Spleen (tissue), 11 donors: Measurements from ENCODE around the gene ACR. TPM values are rescaled to one million over a fixed set of nuclear protein-coding genes. Genes with fewer than 3 reads are reported as not detected.
A peak's percentile ranks its signal among the peaks of the same experiment; 100 is the strongest.
"Not testable (repeated sequence)": the region's sequence is repeated elsewhere in the genome, so short reads cannot be mapped to it uniquely, and the experiment has no call there.

Experiments
- DNase-seq: peaks from one replicate; pipeline ENCODE4 v3.0.0-alpha.2; 2020
- H3K27ac ChIP-seq, 8 donors: fragments of 200-600 bp; sonication (generic) in 7 of 8; 1 replicate in 4 of 8; 2 replicates in 4 of 8; pipeline versions ENCODE4 v1.5.0 to v1.8.0; 2016 to 2021; ENCODE audit warnings: inconsistent platforms in 4 of 8, mild to moderate bottlenecking in 4 of 8, moderate library complexity in 1 of 8
- H3K27me3 ChIP-seq, 7 donors: fragments of 200-600 bp; sonication (generic) in 6 of 7; replicated peaks in 1 of 7; 1 replicate in 4 of 7; 2 replicates in 3 of 7; pipeline versions ENCODE4 v1.5.0 to v1.8.0; 2016 to 2021; ENCODE audit warnings: inconsistent platforms in 3 of 7, mild to moderate bottlenecking in 1 of 7
- H3K36me3 ChIP-seq, 6 donors: fragments of 200-600 bp; sonication (generic) in 5 of 6; 1 replicate in 4 of 6; 2 replicates in 2 of 6; pipeline versions ENCODE4 v1.5.0 to v1.8.0; 2016 to 2021; ENCODE audit warnings: inconsistent platforms in 2 of 6
- H3K4me1 ChIP-seq, 6 donors: fragments of 200-600 bp; sonication (generic) in 5 of 6; 1 replicate in 3 of 6; 2 replicates in 3 of 6; pipeline versions ENCODE4 v1.5.0 to v1.8.0; 2016 to 2021; ENCODE audit warnings: inconsistent platforms in 3 of 6
- H3K4me3 ChIP-seq, 8 donors: fragments of 200-600 bp; sonication (generic) in 7 of 8; 1 replicate in 4 of 8; 2 replicates in 4 of 8; pipeline versions ENCODE4 v1.5.0 to v1.8.0; 2016 to 2021; ENCODE audit warnings: inconsistent platforms in 4 of 8, mild to moderate bottlenecking in 4 of 8, moderate library complexity in 2 of 8
- H3K9me3 ChIP-seq, 8 donors: fragments of 200-600 bp; sonication (generic) in 7 of 8; 1 replicate in 4 of 8; 2 replicates in 4 of 8; pipeline versions ENCODE4 v1.5.0 to v1.8.0; 2016 to 2021; ENCODE audit warnings: inconsistent platforms in 4 of 8
- CTCF ChIP-seq, 11 experiments: fragments of 200-600 bp in 7 of 11; fragments of 450-650 bp in 4 of 11; sonication (generic) in 4 of 11; IDR thresholded peaks in 8 of 11; conservative IDR thresholded peaks in 3 of 11; 1 replicate in 7 of 11; 2 replicates in 4 of 11; pipeline versions ENCODE4 v1.4.0 to v1.8.0; 2016 to 2021; ENCODE audit warnings: antibody characterized with exemption in 11 of 11, inconsistent platforms in 4 of 11, mild to moderate bottlenecking in 1 of 11
- POLR2AphosphoS5 ChIP-seq, 3 donors: sonication (generic); formaldehyde crosslinking; IDR thresholded peaks; one replicate each; pipeline ENCODE4 v1.5.1; 2017; ENCODE audit warnings: antibody characterized with exemption in 3 of 3
- WGBS, 5 donors: extraction: QIAGEN DNeasy Blood & Tissue Kit in 3 of 5; methylation state at CpG; one replicate each; pipeline versions ENCODE4 v1.1.5 to v1.1.7; 2013 to 2018; 5-methylcytosine and 5-hydroxymethylcytosine counted together
- intact Hi-C: fragments of 100-400 bp; cut with DNase I; formaldehyde crosslinking; loops from one replicate; pipeline ENCODE4 v1.15.0; 2023; ENCODE audit warnings: low total_unique reads
- polyA plus RNA-seq, 3 donors: library from polyadenylated mRNA; stranded (reverse); fragments of 200-250 nt; gene quantifications; one replicate each; pipeline ENCODE4 v1.2.1, GENCODE V29; 2013
- total RNA-seq, 7 donors: library from RNA; depleted of rRNA in 3 of 7; stranded (reverse); fragments of >200 nt in 3 of 7; fragmentation: NEBNext Ultra II Directional in 4 of 7; extraction: Animal tissue kit (Norgen Biotek cat#: 25700) in 4 of 7; gene quantifications; one replicate each; pipeline versions ENCODE4 v1.1.0 to v1.2.1, GENCODE V29; 2016 to 2021
- donor health status: healthy with polysubstance abuse.
- donor health status: DM: no; HTN: no; CAD: no; lungs with moderate emphysema.
- donor health status: DM: no; HTN: no; CAD: no.
- donor health status: Bipolar disorder and iron deficiency.
- donor health status: healthy.
- donor health status: DM: no; HTN: no; CAD: no.
- donor health status: DM: yes; HTN: yes; CAD: no.

ACR gene
- total and polyA plus RNA-seq, 10 donors, result 0.21 to 12.5 (median 1.7) TPM

DNA sequence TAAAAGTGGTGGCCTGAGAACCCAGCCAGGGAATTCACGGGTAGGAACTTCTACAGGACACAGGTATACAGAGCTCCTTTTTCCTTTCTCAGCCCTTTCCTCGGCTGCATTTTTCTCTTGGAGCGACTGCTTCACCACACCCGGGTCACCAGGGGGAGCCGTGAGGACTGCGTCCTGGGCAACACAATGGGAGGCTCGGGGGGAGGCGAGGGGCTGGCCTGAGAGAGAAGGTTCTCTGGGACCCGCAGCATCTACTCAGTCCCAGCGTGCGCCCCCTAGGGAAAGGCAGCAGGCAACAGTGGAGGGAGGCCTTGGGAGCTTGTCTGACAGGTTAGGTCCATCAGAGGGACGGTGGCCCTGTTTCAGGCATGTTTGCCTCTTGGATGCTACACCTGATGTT, 37.1 kb downstream of the ACR start:
- intact Hi-C loops, H3K4me3 ChIP-seq, H3K27ac ChIP-seq, H3K4me1 ChIP-seq, H3K27me3 ChIP-seq, H3K9me3 ChIP-seq: not testable (repeated sequence)
- peak in 4 of 11 experiments; percentile 7 to 47 (median 26) for TF ChIP-seq CTCF (IDR thresholded peaks at IDR 0.05 in 8 of 11, conservative IDR thresholded peaks at IDR 0.05 in 3 of 11)
- peaks cover 0 to 30% (median 5%) of the 10 kb centered on the region in 6 donors for H3K36me3 ChIP-seq
- 23 to 47% (median 35%) methylated on average over 12 of the region's 12 CpGs for WGBS, 5 donors
- peak; percentile 56 for DNase-seq

- H3K27ac ChIP-seq, H3K4me1 ChIP-seq, H3K27me3 ChIP-seq, H3K9me3 ChIP-seq, DNase-seq, H3K4me3 ChIP-seq, intact Hi-C loops: not testable (repeated sequence)
- WGBS, 5 donors, result 74 to 88% (median 86%) methylated on average over 5 of the region's 5 CpGs
- peaks cover 0 to 39% (median 5%) of the 10 kb centered on the region in 6 donors for H3K36me3 ChIP-seq
These were observed 39.6 kb downstream of the ACR start for GRCh38 chr22:50777631-50778030.

DNA sequence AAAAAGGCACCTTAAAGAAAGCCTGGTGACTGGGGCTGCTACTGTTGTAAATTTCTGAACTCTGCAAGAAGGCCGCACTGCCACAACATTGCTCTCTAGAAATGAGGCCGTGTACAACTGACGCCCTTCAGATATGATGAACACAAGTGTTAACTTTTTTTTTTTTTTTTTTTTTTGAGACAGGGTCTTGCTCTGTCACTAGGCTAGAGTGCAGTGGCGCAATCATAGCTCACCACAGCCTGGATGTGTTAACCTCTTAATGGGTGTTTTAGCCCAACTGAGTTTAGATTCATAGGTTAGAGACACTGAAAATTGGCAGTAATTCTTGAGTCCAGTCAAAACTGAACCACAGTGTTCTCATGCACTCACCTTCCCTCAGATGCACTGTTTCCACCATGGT, 42.2 kb downstream of the ACR start:
- H3K27me3 ChIP-seq, H3K4me3 ChIP-seq, H3K27ac ChIP-seq, H3K9me3 ChIP-seq, DNase-seq, intact Hi-C loops: not testable (repeated sequence)
- WGBS, 5 donors, result 60 to 76% (median 72%) methylated on average over 4 of the region's 4 CpGs
- Histone ChIP-seq H3K36me3 (peaks cover 0 to 39% (median 5%) of the 10 kb centered on the region in 6 donors), H3K4me1 (peaks cover 0 to 10% (median 3%) of the 10 kb centered on the region in 6 donors)

- H3K27ac ChIP-seq, DNase-seq, H3K27me3 ChIP-seq, H3K9me3 ChIP-seq, intact Hi-C loops, H3K4me3 ChIP-seq: not testable (repeated sequence)
- peaks cover 0 to 22% (median 0%) of the 10 kb centered on the region in 6 donors for H3K36me3 ChIP-seq
- 87 to 100% (median 93%) methylated on average over 2 of the region's 3 CpGs; no CpG with 5 or more reads in 1 of the 5 donors for WGBS, 5 donors
- peaks cover 0 to 11% (median 3%) of the 10 kb centered on the region in 6 donors for H3K4me1 ChIP-seq
These were observed 44.2 kb downstream of the ACR start for GRCh38 chr22:50782253-50782652.

- H3K4me1 ChIP-seq, result peaks cover 0 to 11% (median 3%) of the 10 kb centered on the region in 6 donors
- intact Hi-C loops, H3K9me3 ChIP-seq, H3K27me3 ChIP-seq: not testable (repeated sequence)
- peak within 1 kb of the TSS; percentile 38 to 71 (median 55) for H3K4me3 ChIP-seq
- WGBS, 5 donors, result 0 to 2% (median 0%) methylated on average over 13 to 61 of the region's 77 CpGs
- H3K36me3 ChIP-seq, result peaks cover 0 to 15% (median 0%) of the 10 kb centered on the region in 6 donors
- TF ChIP-seq CTCF (IDR thresholded peaks at IDR 0.05 in 8 of 11, conservative IDR thresholded peaks at IDR 0.05 in 3 of 11) (peak in 1 of 11 experiments; percentile 32), POLR2AphosphoS5 (IDR thresholded peaks at IDR 0.05) (peak; percentile 82 to 87 (median 86))
- peak within 1 kb of the TSS in 5 of 8 donors; percentile 39 to 70 (median 67) for H3K27ac ChIP-seq
- peak; percentile 98 for DNase-seq
These were observed 45.3 kb downstream of the ACR start, which contains the start of gene RABL2B for GRCh38 chr22:50783033-50783879. RABL2B (minus strand) TSS chr22:50783636; CDS start chr22:50782294, 1,342 bp downstream.

DNA sequence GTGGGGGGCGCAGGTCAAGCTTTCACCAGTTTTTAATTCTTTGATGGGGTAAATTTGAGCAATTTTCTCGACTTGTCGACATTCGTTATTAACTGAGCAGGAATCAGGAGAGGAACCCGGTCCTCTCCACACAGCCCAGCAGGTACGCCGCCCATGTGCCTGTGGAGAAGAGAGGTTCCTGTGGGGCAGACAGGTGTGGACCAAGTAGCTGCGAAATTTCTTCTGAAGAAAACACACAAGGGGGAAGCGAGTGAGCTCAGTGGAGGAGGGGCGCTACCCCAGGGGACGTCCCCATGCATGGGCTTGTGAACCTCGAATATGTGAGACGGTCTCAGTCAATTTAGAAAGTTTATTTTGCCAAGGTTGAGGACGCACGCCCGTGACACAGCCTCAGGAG, 45.9 kb downstream of the ACR start:
- H3K27ac ChIP-seq, result peak overlapping the region in 5 of 8 donors; percentile 39 to 70 (median 67)
- H3K9me3 ChIP-seq, H3K27me3 ChIP-seq, intact Hi-C loops: not testable (repeated sequence)
- H3K4me1 ChIP-seq, result peaks cover 0 to 11% (median 3%) of the 10 kb centered on the region in 6 donors
- H3K36me3 ChIP-seq, result peaks cover 0 to 13% (median 0%) of the 10 kb centered on the region in 6 donors
- WGBS, 5 donors, result 0 to 1% (median 1%) methylated on average over 7 to 9 of the region's 16 CpGs; no CpG with 5 or more reads in 1 of the 5 donors
- DNase-seq, result peak; percentile 75
- H3K4me3 ChIP-seq, result peak overlapping the region; percentile 9 to 71 (median 55)

DNA sequence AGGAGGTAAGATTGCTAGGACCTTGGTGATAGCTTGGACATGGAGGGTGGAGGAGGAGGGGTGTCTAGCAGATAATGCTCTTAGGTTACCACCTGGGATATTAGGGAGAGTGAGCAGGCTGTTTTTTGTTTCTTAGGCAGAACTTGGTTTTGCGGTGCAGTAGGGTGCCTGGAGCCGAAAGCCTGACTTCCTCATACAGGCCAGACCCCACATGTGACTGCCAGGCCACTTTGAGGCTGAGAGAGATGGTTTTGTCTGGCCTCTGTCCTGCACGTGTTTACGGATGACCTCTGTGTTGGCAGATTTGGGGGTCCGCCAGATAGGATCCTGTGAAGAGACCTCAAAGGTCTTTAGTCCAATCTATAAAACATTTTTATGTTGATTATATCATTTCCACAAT, 47.3 kb downstream of the ACR start:
- peak overlapping the region in 2 of 8 donors; percentile 1 to 21 for H3K27ac ChIP-seq
- H3K9me3 ChIP-seq, DNase-seq, H3K36me3 ChIP-seq, H3K27me3 ChIP-seq, intact Hi-C loops: not testable (repeated sequence)
- 65 to 80% (median 78%) methylated on average over 5 of the region's 5 CpGs for WGBS, 5 donors
- peaks cover 0 to 11% (median 3%) of the 10 kb centered on the region in 6 donors for H3K4me1 ChIP-seq
- peak overlapping the region in 1 of 8 donors; percentile 22 for H3K4me3 ChIP-seq

DNA sequence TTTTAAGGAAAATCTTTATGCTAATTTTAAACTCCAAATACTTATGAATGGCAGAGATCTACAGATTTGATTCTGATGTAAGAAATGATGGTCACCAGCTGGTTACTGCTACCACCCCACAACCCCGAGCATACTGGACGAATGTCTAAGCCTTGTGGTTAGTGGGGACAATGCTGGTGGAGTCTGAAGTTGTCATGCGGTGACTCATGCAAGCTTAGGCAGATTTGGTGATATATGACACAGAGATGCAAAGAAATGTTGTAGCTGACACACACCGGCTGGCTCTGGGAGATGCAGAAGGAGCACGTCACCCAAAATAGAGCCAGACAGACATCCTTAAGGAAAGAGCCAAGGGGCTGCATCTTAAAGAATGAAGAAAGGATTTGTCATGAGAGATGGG, 48.9 kb downstream of the ACR start:
- H3K36me3 ChIP-seq, intact Hi-C loops, H3K27me3 ChIP-seq, H3K4me3 ChIP-seq, H3K27ac ChIP-seq, H3K9me3 ChIP-seq, DNase-seq: not testable (repeated sequence)
- 67 to 92% (median 79%) methylated on average over 1 to 4 of the region's 5 CpGs; no CpG with 5 or more reads in 1 of the 5 donors for WGBS, 5 donors
- peaks cover 0 to 11% (median 3%) of the 10 kb centered on the region in 6 donors for H3K4me1 ChIP-seq
